HUES6 (cell line): Measurements from ENCODE around the gene SLAMF1.
"Not testable (repeated sequence)": the region's sequence is repeated elsewhere in the genome, so short reads cannot be mapped to it uniquely, and the experiment has no call there.

Experiments used
- H3K27ac ChIP-seq: 2 replicates; pipeline ENCODE4 v1.7.0; 2013; ENCODE audit warnings: low read depth, mild to moderate bottlenecking, low read length, inconsistent platforms
- H3K27me3 ChIP-seq: 2 replicates; pipeline ENCODE4 v1.6.1; 2013; ENCODE audit warnings: low read length; ENCODE audit not compliant: control insufficient read depth, insufficient read depth
- H3K36me3 ChIP-seq: 2 replicates; pipeline ENCODE4 v1.6.1; 2013; ENCODE audit warnings: low read length; ENCODE audit not compliant: control insufficient read depth, insufficient read depth
- H3K4me1 ChIP-seq: 2 replicates; pipeline ENCODE4 v1.6.1; 2013; ENCODE audit warnings: low read length; ENCODE audit not compliant: control insufficient read depth, insufficient read depth
- H3K4me3 ChIP-seq: 2 replicates; pipeline ENCODE4 v1.5.1; 2013; ENCODE audit warnings: low read depth, low read length
- H3K9ac ChIP-seq: one replicate; pipeline ENCODE4 v1.6.1; 2013; ENCODE audit warnings: mild to moderate bottlenecking, low read length
- H3K9me3 ChIP-seq: 2 replicates; pipeline ENCODE4 v1.6.1; 2013; ENCODE audit warnings: low read depth, low read length; ENCODE audit not compliant: control insufficient read depth, insufficient read depth

Gene SLAMF1

DNA sequence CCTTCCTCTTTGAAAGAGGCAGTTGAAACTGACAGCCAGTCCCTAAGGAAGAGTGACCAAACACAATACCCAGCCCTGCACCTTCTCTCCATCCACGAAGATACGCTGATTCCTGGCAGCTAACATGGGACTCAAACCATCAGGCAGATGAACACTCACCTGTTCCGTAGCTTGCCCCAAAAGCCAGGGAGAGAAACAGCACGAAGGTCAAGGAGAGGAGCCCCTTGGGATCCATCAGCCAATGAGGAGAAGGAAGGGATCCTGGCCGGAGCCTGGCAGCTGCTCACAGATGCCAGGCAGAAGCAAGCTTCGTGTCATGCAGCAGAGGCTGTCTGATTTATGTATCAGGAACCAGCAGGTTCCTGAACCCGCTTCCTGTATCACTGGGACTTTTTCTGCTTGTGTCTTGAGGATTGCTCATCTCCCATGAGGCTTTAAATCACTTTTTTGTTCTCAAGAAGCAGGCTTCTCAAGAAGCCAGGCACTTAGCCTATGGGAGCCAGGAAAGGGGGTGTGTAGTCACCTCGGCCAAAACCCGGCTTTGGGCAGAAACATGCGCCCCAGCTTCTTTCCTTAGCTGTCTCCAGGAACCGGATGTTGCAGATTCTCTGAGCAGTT is at the start of gene SLAMF1:
TSS of gene SLAMF1 (minus strand) at position 334 of the 618 bp plus-strand sequence. CDS start at position 235, 99 bp downstream.
- Histone ChIP-seq H3K9ac (no peak within 1 kb of the TSS), H3K4me3 (no peak within 1 kb of the TSS), H3K27me3 (no peaks in the 10 kb centered on the region), H3K36me3 (no peaks in the 10 kb centered on the region), H3K27ac (no peak within 1 kb of the TSS), H3K9me3 (no peaks in the 10 kb centered on the region), H3K4me1 (peaks cover 14% of the 10 kb centered on the region)

- H3K36me3 ChIP-seq, H3K4me1 ChIP-seq, H3K9me3 ChIP-seq, H3K4me3 ChIP-seq, H3K27me3 ChIP-seq, H3K27ac ChIP-seq, H3K9ac ChIP-seq: not testable (repeated sequence)
These were observed 45.5 kb upstream of the SLAMF1 start for GRCh38 chr1:160692390-160692789.

GRCh38 chr1:160685266-160685665 is 38.4 kb upstream of the SLAMF1 start:
- Histone ChIP-seq H3K27ac (no peak overlapping the region), H3K36me3 (no peaks in the 10 kb centered on the region), H3K9me3 (peaks cover 17% of the 10 kb centered on the region), H3K4me3 (no peak overlapping the region), H3K27me3 (no peaks in the 10 kb centered on the region), H3K4me1 (peaks cover 4% of the 10 kb centered on the region), H3K9ac (no peak overlapping the region)

DNA sequence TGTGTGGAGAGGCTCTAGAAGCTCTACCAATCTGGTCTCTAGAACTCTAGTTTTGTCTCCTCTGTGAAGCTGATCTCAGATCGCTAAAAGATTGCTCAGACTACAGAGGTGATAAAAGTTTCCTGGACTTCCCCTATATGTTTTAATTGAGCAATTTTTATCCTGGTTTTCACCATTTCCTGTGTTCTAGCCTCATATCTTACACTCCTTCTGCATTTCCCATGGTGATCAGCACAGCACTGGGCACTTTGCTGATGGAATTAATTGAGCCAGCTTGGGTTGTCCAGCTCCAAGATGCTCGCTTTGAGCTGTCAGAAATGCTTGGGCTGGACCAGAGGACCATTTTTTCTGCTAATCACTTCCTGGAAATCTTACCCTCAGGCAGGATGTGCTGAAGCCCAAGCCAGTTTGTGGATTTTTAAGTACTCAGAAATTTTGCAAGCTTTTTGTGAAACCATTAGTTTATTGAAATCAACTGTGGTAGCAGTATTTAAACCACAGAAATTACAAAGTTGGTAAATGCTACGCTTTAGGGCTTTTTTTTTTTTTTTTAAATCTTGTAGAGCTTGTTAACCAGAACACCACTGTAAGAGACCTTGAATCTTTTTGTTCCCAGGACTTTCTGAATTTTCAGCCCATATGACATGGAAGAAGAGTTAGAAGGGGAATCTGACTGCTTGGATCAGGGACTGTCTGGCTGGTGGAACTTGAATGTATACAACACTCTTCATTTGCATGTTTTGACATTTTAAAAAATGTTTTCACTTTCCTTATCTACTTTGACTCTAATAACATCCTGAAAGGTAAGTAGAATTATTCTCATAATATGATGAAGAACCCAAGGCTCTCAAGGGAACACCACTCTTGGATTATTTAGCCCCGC is 36.4 kb upstream of the SLAMF1 start:
- Histone ChIP-seq H3K9me3 (peaks cover 17% of the 10 kb centered on the region), H3K9ac (no peak overlapping the region), H3K27me3 (no peaks in the 10 kb centered on the region), H3K4me1 (peaks cover 4% of the 10 kb centered on the region), H3K4me3 (no peak overlapping the region), H3K36me3 (no peaks in the 10 kb centered on the region), H3K27ac (no peak overlapping the region)

GRCh38 chr1:160681891-160682140 is 35.0 kb upstream of the SLAMF1 start:
- H3K9ac ChIP-seq: no peak overlapping the region
- H3K9me3 ChIP-seq: peaks cover 14% of the 10 kb centered on the region
- no peak overlapping the region for H3K4me3 ChIP-seq
- H3K27me3 ChIP-seq: no peaks in the 10 kb centered on the region
- H3K36me3 ChIP-seq: no peaks in the 10 kb centered on the region
- no peak overlapping the region for H3K27ac ChIP-seq
- peaks cover 4% of the 10 kb centered on the region for H3K4me1 ChIP-seq

DNA sequence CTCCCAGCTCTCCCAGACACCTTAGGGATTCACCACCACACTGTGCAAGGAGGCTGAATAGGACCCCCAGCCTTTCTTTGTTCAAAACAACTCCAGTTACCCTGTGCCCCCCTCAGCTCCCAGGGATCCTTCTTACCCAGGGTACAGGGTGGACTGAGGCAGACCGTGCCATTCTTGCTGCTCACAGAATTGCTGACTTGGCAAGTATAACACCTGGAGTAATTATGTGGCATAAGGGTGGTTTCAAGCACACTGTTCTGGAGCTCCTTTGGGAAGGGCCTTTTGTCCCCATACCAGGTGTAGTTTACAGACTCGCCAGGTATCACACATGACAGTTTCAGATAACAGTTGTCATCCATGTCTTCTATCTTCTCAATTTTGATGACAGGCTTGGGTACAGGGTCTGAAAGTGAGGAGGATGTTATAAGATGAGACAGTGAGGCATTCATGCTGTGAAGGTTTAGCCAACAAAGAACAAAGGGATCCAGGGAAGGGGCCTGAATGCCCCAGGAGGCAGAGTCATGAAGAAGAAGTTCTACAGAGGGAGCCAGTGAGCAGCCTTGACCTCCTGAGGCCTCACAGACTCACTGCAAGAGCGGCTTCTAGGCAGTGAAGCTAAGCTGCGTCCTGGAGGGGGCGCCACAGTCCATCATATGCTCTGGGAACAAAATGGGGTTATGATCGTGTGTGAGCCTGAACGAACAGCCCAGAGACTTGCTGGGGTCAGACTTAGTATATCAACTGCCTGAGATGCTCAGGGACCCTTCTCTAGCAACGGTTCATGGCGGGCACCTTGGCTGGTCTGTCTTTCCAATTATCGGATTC is 34.4 kb upstream of the SLAMF1 start:
- Histone ChIP-seq H3K9me3 (peaks cover 11% of the 10 kb centered on the region), H3K27ac (no peak overlapping the region), H3K4me3 (no peak overlapping the region), H3K36me3 (no peaks in the 10 kb centered on the region), H3K9ac (no peak overlapping the region), H3K27me3 (no peaks in the 10 kb centered on the region), H3K4me1 (peaks cover 4% of the 10 kb centered on the region)

DNA sequence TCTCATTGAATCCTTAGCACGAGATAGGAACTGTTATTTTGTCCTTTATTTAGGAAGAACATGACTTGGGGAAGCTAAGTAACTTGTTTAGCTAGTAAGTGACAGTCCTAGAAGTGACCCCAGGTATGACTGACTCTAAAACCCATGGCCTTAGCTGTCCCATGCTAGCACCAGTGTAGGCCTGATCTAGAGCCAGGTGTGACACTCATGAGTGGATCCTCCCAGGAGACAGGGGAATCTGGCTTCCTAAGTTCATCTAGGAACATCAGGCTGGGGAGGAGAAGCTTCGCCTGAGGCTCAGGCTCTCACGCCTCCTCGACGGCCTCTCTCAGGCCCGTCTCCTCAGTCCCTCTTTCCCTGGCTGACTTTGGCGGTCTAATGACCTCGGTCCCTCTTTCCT is 33.6 kb upstream of the SLAMF1 start:
- H3K27me3 ChIP-seq: no peaks in the 10 kb centered on the region
- H3K9me3 ChIP-seq: 0 out of 2 replicates have a peak, but pooled peaks cover 2% of the 10 kb centered on the region
- no peak overlapping the region for H3K9ac ChIP-seq
- H3K4me3 ChIP-seq: no peak overlapping the region
- H3K27ac ChIP-seq: no peak overlapping the region
- H3K4me1 ChIP-seq: peaks cover 11% of the 10 kb centered on the region
- no peaks in the 10 kb centered on the region for H3K36me3 ChIP-seq

DNA sequence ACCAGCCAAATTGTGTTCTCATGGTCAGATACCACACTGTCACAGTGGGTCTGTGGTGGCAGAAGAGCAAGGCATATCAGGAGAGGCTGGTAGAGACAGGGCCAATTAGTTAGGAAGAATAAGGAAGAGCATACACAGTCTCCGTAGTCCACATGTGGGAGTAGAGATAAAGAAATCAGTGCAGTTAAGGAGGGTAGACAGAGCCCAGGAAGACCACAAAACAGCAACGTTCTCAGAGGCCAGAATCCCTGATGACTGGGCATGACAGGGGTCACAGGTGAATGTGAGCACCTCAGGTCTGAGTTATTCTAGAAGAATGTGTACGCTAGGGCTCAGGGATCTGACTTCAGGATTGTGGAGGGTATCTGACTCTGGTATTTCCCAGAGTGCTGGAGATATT is 33.0 kb upstream of the SLAMF1 start:
- Histone ChIP-seq H3K36me3 (no peaks in the 10 kb centered on the region), H3K4me3 (no peak overlapping the region), H3K27me3 (no peaks in the 10 kb centered on the region), H3K9me3 (no peaks in the 10 kb centered on the region), H3K4me1 (peaks cover 14% of the 10 kb centered on the region), H3K27ac (no peak overlapping the region), H3K9ac (no peak overlapping the region)

DNA sequence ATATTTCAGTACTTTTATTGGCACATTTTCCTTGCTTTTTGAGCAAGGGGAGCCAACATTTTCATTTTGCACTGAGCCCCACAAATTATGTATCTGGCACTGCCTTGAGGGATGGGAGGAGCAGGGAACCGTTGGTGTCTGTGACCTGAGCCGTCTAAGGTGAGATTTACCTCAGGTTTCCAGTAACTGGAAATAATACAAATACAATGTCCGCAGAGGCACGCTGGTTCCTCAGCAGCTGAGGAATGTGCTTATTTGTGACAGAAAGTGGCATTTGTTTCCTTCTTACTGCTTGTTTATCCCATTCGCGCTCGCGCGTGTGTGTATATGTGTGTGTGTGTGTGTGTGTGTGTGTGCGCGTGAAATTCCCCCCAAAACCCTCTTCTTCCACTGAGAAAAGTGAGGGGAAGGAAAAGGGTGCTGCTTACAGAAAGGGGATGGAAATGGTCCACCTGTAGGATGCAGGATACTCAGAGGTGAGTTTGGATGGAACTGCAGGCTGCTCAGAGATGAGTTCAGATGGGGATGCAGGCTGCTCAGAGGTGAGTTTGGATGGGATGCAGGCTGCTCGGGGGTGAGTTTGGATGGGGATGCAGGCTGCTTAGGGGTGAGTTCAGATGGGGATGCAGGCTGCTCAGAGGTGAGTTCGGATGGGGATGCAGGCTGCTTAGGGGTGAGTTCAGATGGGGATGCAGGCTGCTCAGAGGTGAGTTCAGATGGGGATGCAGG is 30.2 kb upstream of the SLAMF1 start:
- peaks cover 42% of the 10 kb centered on the region for H3K4me1 ChIP-seq
- H3K4me3 ChIP-seq: no peak overlapping the region
- H3K9ac ChIP-seq: no peak overlapping the region
- H3K36me3 ChIP-seq: no peaks in the 10 kb centered on the region
- H3K27me3 ChIP-seq: no peaks in the 10 kb centered on the region
- H3K27ac ChIP-seq: no peak overlapping the region
- no peaks in the 10 kb centered on the region for H3K9me3 ChIP-seq

- H3K27me3 ChIP-seq: no peaks in the 10 kb centered on the region
- H3K9me3 ChIP-seq: no peaks in the 10 kb centered on the region
- no peak overlapping the region for H3K4me3 ChIP-seq
- no peak overlapping the region for H3K27ac ChIP-seq
- H3K9ac ChIP-seq: no peak overlapping the region
- H3K4me1 ChIP-seq: peaks cover 48% of the 10 kb centered on the region
- H3K36me3 ChIP-seq: no peaks in the 10 kb centered on the region
These were observed 29.0 kb upstream of the SLAMF1 start for GRCh38 chr1:160675641-160676410.
